GM19438 (cell line): ENCODE measurements around the gene AKR7A2.
"Not testable (repeated sequence)": the region's sequence is repeated elsewhere in the genome, so short reads cannot be mapped to it uniquely, and the experiment has no call there.

Source experiments
- ATAC-seq: cut with Tn5 transposase; IDR thresholded peaks from one replicate; pipeline ENCODE4 v1.9.1; 2021; ENCODE audit warnings: low read depth; ENCODE audit not compliant: unreplicated experiment

Gene AKR7A2

DNA sequence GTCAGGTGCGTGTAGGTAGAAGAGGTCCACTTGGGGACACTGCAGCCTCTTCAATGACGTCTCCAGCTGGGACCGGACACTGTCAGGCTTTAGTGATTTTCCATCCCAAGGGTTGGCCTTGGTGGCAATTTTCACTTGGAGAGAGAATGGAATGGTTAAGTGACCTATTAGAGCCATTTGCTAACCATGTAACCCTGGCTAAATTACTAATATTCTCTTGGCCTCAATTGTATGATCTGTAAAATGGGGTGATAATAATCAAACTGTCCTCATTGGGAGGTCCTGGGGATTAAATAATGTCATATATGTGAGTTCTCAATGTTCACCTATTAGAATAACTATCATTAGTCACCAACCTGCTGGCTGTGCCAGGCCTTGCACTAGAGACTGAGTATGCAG is 3.4 kb downstream of the AKR7A2 start:
- ATAC-seq = no peak

DNA sequence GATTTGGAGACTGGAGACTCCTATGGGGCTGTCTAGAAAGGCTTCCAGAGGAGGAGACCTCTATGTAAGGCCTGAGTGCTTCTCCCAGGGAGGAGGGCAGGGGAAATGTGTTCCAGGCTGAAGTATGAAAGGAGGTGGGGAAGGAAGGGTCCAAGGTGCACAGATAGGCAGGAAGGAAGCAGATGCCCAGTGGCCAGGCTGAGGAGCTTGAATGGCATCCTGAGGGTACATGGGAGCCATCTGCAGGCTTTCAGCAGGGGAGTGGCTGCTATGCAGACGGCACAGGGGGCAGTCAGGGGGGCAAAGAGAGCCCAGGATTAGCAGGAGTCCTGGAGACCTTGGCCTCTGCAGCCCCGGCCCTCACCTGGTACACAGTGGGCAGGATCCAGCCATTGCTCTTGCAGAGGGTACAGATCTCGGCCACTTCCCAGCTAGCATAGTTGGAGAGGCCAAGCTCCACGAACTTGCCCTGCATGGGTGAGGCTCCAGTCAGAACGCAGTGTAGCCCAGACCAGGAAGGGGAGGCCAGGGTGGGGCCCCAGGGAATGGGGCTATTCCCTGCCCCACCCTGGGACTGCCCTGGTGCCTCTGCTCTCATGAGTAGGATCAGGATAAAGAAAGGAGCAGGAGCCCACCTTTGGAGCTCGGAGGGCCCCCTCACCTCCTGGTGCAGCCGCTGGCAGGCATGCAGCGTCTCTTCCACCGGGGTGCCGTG is 4.0 kb downstream of the AKR7A2 start:
- ATAC-seq = no peak

- no peak for ATAC-seq
Observed at GRCh38 chr1:19306941-19307340, 5.0 kb downstream of the AKR7A2 start.

- ATAC-seq = no peak
Observed at GRCh38 chr1:19305880-19306279, 6.1 kb downstream of the AKR7A2 start.

GRCh38 chr1:19304081-19304480 is 7.9 kb downstream of the AKR7A2 start:
- not testable (repeated sequence) for ATAC-seq

GRCh38 chr1:19300211-19300610 is 11.7 kb downstream of the AKR7A2 start:
- no peak for ATAC-seq

- ATAC-seq = no peak
Observed at GRCh38 chr1:19294638-19295037, 17.3 kb downstream of the AKR7A2 start.

DNA sequence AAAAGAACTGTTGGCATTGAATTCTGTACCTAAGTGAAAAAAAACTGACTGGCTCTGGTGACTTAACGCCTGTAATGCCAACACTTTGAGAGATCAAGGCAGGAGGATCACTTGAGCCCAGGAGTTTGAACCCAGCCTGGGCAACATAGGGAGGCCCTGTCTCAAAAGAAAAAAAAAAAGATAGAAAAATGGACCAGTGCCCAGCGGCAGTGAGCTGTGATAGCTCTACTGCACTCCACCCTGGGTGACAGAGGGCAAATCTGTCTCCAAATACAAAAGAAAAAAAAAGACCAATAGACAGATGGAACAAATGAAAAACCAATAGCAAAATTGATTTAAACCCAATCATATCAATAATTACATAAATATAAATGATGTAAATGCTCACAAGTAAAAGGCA is 22.7 kb downstream of the AKR7A2 start:
- ATAC-seq = no peak

- ATAC-seq = not testable (repeated sequence)
Observed at GRCh38 chr1:19288324-19289241, 23.4 kb downstream of the AKR7A2 start, which contains the start of gene AKR7A3. Gene AKR7A3, minus strand, starts transcription at chr1:19288770. Its CDS starts 61 bp downstream, at chr1:19288709.

DNA sequence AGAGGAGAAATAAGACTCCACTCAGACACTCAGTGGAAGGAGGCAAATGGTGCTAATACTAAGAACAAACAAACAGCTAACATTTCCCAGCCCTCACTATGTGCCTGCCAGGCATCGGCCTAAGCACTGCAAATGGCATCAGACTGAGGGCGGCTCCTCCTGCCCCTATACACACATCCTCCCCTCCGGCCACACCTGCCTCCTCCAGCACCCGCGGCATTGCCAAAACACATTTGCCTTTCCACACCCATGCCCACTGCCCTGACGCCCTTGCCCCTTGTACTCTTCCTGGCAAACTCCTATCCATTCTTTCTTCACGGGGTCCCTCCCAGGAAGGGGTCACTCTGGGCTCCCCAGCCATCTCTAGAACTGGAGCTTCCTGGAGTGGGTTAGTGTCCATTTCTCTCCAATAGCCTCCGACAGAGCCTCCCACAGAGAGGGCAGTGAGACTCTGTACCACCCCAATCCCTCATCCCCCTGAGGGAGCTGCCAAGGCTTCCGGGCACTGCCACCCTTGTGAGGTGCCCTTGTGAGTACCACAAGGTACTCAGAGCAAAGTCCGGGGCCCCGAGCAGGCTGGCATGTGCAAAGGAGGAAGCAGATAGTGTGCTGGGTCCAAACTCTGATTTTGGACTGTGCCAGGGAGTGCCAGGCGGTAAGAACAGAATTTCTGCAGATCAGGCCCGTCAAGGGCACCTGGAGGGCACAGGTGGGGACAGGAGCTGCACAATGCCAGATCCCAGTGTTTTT is 24.3 kb downstream of the AKR7A2 start:
- no peak for ATAC-seq

- not testable (repeated sequence) for ATAC-seq
Observed at GRCh38 chr1:19285807-19286206, 26.1 kb downstream of the AKR7A2 start.

- ATAC-seq = not testable (repeated sequence)
Observed at GRCh38 chr1:19285366-19285765, 26.6 kb downstream of the AKR7A2 start.

DNA sequence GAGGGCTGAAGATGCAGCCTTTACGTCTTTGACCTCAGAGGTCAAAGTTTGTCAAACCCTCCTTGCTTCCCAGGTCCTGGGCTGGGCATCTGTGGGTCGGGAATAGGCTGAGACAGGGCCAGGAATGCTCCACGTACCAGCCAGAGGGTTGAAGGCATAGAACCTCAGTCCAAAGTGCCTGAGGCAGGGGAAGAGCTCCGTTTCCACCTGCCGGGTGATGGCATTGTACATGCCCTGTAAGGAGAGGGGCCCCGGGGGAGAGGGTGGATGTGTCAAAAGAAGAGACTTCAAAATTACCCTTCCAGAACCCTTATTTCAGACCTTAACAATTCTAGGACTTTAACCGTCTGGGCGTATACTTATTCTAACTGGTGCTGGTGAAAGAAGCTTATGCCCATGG is 27.1 kb downstream of the AKR7A2 start:
- ATAC-seq = no peak

- no peak for ATAC-seq
Observed at GRCh38 chr1:19283891-19284290, 28.1 kb downstream of the AKR7A2 start.

DNA sequence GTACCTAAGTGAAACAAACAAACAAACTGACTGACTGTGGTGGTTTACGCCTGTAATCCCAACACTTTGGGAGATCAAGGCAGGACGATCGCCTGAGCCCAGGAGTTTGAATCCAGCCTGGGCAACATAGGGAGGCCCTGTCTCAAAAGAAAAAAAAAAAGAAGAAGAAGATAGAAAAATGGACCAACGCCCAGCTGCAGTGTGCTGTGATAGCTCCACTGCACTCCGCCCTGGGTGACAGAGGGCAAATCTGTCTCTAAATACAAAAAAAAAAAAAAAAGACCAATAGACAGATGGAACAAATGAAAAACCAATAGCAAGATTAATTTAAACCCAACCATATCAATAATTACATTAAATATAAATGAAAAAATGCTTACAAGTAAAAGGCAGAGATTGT is 37.3 kb downstream of the AKR7A2 start:
- ATAC-seq = no peak

GRCh38 chr1:19273844-19274531 is 38.0 kb downstream of the AKR7A2 start:
- not testable (repeated sequence) for ATAC-seq

- no peak for ATAC-seq
Observed at GRCh38 chr1:19273106-19273843, 38.7 kb downstream of the AKR7A2 start.

- ATAC-seq = no peak
Observed at GRCh38 chr1:19272064-19272463, 39.9 kb downstream of the AKR7A2 start.

DNA sequence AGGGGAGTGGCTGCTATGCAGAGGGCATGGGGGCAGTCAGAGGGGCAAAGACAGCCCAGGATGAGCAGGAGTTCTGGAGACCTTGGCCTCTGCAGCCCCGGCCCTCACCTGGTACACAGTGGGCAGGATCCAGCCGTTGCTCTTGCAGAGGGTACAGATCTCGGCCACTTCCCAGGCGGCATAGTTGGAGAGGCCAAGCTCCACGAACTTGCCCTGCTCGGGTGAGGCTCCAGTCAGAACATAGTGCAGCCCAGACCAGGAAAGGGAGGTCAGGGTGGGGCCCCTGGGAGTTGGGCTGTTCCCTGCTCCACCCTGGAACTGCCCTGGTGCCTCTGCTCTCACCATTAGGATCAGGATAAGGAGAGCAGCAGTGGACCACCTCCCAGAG is 41.6 kb downstream of the AKR7A2 start:
- ATAC-seq = not testable (repeated sequence)
